H9 (cell line): ENCODE measurements around the gene NIN. TPM values are rescaled to one million over a fixed set of nuclear protein-coding genes. Genes with fewer than 3 reads are reported as not detected.
A peak's percentile ranks its signal among the peaks of the same experiment; 100 is the strongest.

Source experiments
- DNase-seq: peaks from one replicate; pipeline ENCODE4 v3.0.0-alpha.2; 2017
- H2AFZ ChIP-seq: one replicate; pipeline ENCODE4 v1.6.1; 2013; ENCODE audit warnings: mild to moderate bottlenecking, low read length, control low read depth, moderate library complexity
- H2AK5ac ChIP-seq: 2 replicates; pipeline ENCODE4 v1.6.1; 2013; ENCODE audit warnings: low read length, control low read depth, mixed read lengths; ENCODE audit not compliant: insufficient read length
- H2BK120ac ChIP-seq: one replicate; pipeline ENCODE4 v1.6.1; 2013; ENCODE audit warnings: low read depth, mild to moderate bottlenecking, low read length, control low read depth, inconsistent platforms; ENCODE audit not compliant: poor library complexity, severe bottlenecking
- H2BK12ac ChIP-seq: 2 replicates; pipeline ENCODE4 v1.6.1; 2013; ENCODE audit warnings: low read length, control low read depth, mixed read lengths, low read depth; ENCODE audit not compliant: insufficient read length
- H2BK15ac ChIP-seq: 2 replicates; pipeline ENCODE4 v1.6.1; 2013; ENCODE audit warnings: low read depth, low read length, control low read depth
- H2BK20ac ChIP-seq: one replicate; pipeline ENCODE4 v1.6.1; 2013; ENCODE audit warnings: low read depth, mild to moderate bottlenecking, low read length, control low read depth, inconsistent platforms; ENCODE audit not compliant: poor library complexity, severe bottlenecking
- H2BK5ac ChIP-seq: 2 replicates; pipeline ENCODE4 v1.6.1; 2013; ENCODE audit warnings: low read length, control low read depth, mixed read lengths; ENCODE audit not compliant: insufficient read length
- H3K14ac ChIP-seq: 2 replicates; pipeline ENCODE4 v1.6.1; 2013; ENCODE audit warnings: low read length, control low read depth; ENCODE audit not compliant: insufficient read depth
- H3K18ac ChIP-seq: 2 replicates; pipeline ENCODE4 v1.6.1; 2013; ENCODE audit warnings: low read depth, mild to moderate bottlenecking, mixed read lengths, low read length, control low read depth; ENCODE audit not compliant: insufficient read length
- H3K23ac ChIP-seq: 2 replicates; pipeline ENCODE4 v1.6.1; 2013; ENCODE audit warnings: low read length, control low read depth, mixed read lengths, low read depth; ENCODE audit not compliant: insufficient read length
- H3K23me2 ChIP-seq: 2 replicates; pipeline ENCODE4 v1.6.1; 2013; ENCODE audit warnings: low read depth, mild to moderate bottlenecking, mixed read lengths, low read length, control low read depth; ENCODE audit not compliant: insufficient read length, poor library complexity, severe bottlenecking
- H3K27ac ChIP-seq: 2 replicates; pipeline ENCODE4 v1.5.1; 2013; ENCODE audit warnings: low read length, control low read depth, mixed read lengths, low read depth; ENCODE audit not compliant: insufficient read length
- H3K27me3 ChIP-seq: 2 replicates; pipeline ENCODE4 v1.6.1; 2013; ENCODE audit warnings: low read length, control low read depth, inconsistent platforms; ENCODE audit not compliant: insufficient read depth
- H3K4ac ChIP-seq: 2 replicates; pipeline ENCODE4 v1.6.1; 2013; ENCODE audit warnings: low read depth, mild to moderate bottlenecking, control low read depth, inconsistent platforms, low read length, moderate library complexity
- H3K4me1 ChIP-seq: 2 replicates; pipeline ENCODE4 v1.6.1; 2013; ENCODE audit warnings: low read length, control low read depth, inconsistent platforms; ENCODE audit not compliant: insufficient read depth
- H3K4me2 ChIP-seq: 2 replicates; pipeline ENCODE4 v1.6.1; 2013; ENCODE audit warnings: low read length, control low read depth, mixed read lengths; ENCODE audit not compliant: insufficient read length, insufficient read depth
- H3K56ac ChIP-seq: 2 replicates; pipeline ENCODE4 v1.6.1; 2013; ENCODE audit warnings: low read depth, mild to moderate bottlenecking, mixed read lengths, low read length, control low read depth; ENCODE audit not compliant: insufficient read length
- H3K79me1 ChIP-seq: 2 replicates; pipeline ENCODE4 v1.6.1; 2013; ENCODE audit warnings: low read depth, mild to moderate bottlenecking, moderate library complexity, low read length, control low read depth, inconsistent platforms; ENCODE audit not compliant: insufficient read depth, poor library complexity, severe bottlenecking
- H3K79me2 ChIP-seq: 2 replicates; pipeline ENCODE4 v1.6.1; 2013; ENCODE audit warnings: low read length, control low read depth, inconsistent platforms; ENCODE audit not compliant: insufficient read depth
- H3K9ac ChIP-seq: 2 replicates; pipeline ENCODE4 v1.6.1; 2013; ENCODE audit warnings: low read length, control low read depth, mixed read lengths; ENCODE audit not compliant: insufficient read length; ENCODE audit errors: extremely low read depth
- H3K9me3 ChIP-seq: one replicate; pipeline ENCODE4 v1.6.1; 2013; ENCODE audit warnings: low read depth, low read length, inconsistent platforms; ENCODE audit not compliant: control insufficient read depth
- H3T11ph ChIP-seq: one replicate; pipeline ENCODE4 v1.6.1; 2013; ENCODE audit warnings: mild to moderate bottlenecking, low read length, control low read depth, inconsistent platforms
- H4K20me1 ChIP-seq: one replicate; pipeline ENCODE4 v1.6.1; 2013; ENCODE audit not compliant: control insufficient read depth, insufficient read length, insufficient read depth
- H4K5ac ChIP-seq: 2 replicates; pipeline ENCODE4 v1.6.1; 2013; ENCODE audit warnings: low read depth, mild to moderate bottlenecking, mixed read lengths, low read length, control low read depth; ENCODE audit not compliant: insufficient read length
- H4K8ac ChIP-seq: replicated peaks from 2 replicates; pipeline ENCODE4 v1.6.1; 2013; ENCODE audit warnings: low read length, control low read depth, mixed read lengths, low read depth; ENCODE audit not compliant: insufficient read length
- H4K91ac ChIP-seq: 2 replicates; pipeline ENCODE4 v1.6.1; 2013; ENCODE audit warnings: low read depth, mild to moderate bottlenecking, moderate library complexity, mixed read lengths, low read length, control low read depth; ENCODE audit not compliant: insufficient read length
- H3K27ac Mint-ChIP-seq, 3 experiments: 2 replicates in 2 of 3; 3 replicates in 1 of 3; pipeline ENCODE4 v1.8.0; 2020 to 2021; ENCODE audit warnings: mixed read lengths in 3 of 3, mild to moderate bottlenecking in 1 of 3, moderate library complexity in 1 of 3
- H3K27me3 Mint-ChIP-seq: 2 replicates; pipeline ENCODE4 v1.8.0; 2021; ENCODE audit warnings: low read depth, mild to moderate bottlenecking, moderate library complexity, mixed read lengths
- H3K36me3 Mint-ChIP-seq, 3 experiments: 2 replicates in 2 of 3; 3 replicates in 1 of 3; pipeline ENCODE4 v1.8.0; 2020 to 2021; ENCODE audit warnings: low read depth in 3 of 3, mixed read lengths in 3 of 3; ENCODE audit not compliant: insufficient read depth in 1 of 3
- H3K4me1 Mint-ChIP-seq, 2 experiments: 2 replicates each; pipeline ENCODE4 v1.8.0; 2020; ENCODE audit warnings: mixed read lengths in 2 of 2
- H3K4me3 Mint-ChIP-seq, 2 experiments: 2 replicates in 1 of 2; 3 replicates in 1 of 2; pipeline ENCODE4 v1.8.0; 2020 to 2021; ENCODE audit warnings: mild to moderate bottlenecking in 2 of 2, mixed read lengths in 2 of 2, moderate library complexity in 1 of 2
- H3K9me3 Mint-ChIP-seq, 2 experiments: 2 replicates in 1 of 2; 3 replicates in 1 of 2; pipeline ENCODE4 v1.8.0; 2020; ENCODE audit warnings: mild to moderate bottlenecking in 2 of 2, mixed read lengths in 2 of 2, moderate library complexity in 1 of 2
- whole genome bisulfite sequencing: extraction: QIAGEN DNeasy Blood & Tissue Kit; methylation state at CpG from one replicate; pipeline ENCODE4 v1.1.7; 2013; ENCODE audit warnings: missing lambda C conversion rate, low lambda C conversion rate, mixed read lengths; ENCODE audit not compliant: insufficient read length; ENCODE audit errors: extremely low coverage; 5-methylcytosine and 5-hydroxymethylcytosine counted together
- total RNA-seq: library from RNA; stranded (reverse); gene quantifications from 2 replicates; pipeline ENCODE4 v1.2.1, GENCODE V29; 2021
- TF ChIP-seq, protein P1 (sequence below): fragments of 200-600 bp; sonication (generic); conservative IDR thresholded peaks from 3 replicates; pipeline ENCODE4 v1.8.0; 2021; ENCODE audit warnings: antibody characterized with exemption, mild to moderate bottlenecking

Gene NIN
- total RNA-seq, 1 experiment from 2014 or later = 18.4 TPM

DNA sequence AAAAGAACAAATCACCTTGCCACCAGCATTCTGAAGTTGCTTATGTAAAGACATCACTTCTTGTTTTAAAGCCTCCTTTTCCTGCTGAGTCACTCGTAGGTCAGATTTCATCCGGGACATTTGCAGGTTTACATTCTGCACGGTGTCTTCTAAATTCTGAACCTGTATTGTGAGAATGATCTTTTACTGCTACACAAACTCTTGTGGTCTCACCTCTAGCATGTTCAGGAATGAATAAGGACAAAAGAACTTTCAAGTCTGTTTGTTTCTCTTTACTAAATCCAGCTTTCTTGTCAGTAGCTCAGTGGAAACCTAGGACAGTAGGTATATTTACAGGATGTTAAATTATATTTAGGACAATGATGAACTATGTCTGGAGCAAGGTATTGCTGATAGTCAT is 89.4 kb downstream of the NIN start:
- Histone ChIP-seq H3K27ac (no peak overlapping the region), H3K79me1 (no peaks in the 10 kb centered on the region), H3K9me3 (no peaks in the 10 kb centered on the region), H2AK5ac (no peak overlapping the region), H3K18ac (no peak overlapping the region), H3K9ac (no peak overlapping the region), H2AFZ (no peak overlapping the region), H4K91ac (no peak overlapping the region), H3K14ac (no peak overlapping the region), H3K79me2 (no peaks in the 10 kb centered on the region), H3K27me3 (no peaks in the 10 kb centered on the region), H2BK15ac (no peak overlapping the region), H3K23ac (no peak overlapping the region), H3K4me1 (no peaks in the 10 kb centered on the region; the same call in 1 of the 2 replicates), H3K4me2 (no peak overlapping the region), H2BK12ac (no peak overlapping the region), H3K4ac (no peak overlapping the region), H4K20me1 (no peaks in the 10 kb centered on the region), H4K8ac (no peak overlapping the region), H2BK20ac (no peak overlapping the region), H4K5ac (no peak overlapping the region), H3K23me2 (no peaks in the 10 kb centered on the region), H3T11ph (no peak overlapping the region), H3K56ac (no peak overlapping the region), H2BK120ac (no peak overlapping the region), H2BK5ac (no peak overlapping the region)
- peaks cover 12 to 29% (median 16%) of the 10 kb centered on the region in 3 experiments for H3K36me3 Mint-ChIP-seq
- no peak overlapping the region for H3K4me3 Mint-ChIP-seq
- peak overlapping the region in 2 of 3 experiments; percentile 9 to 79; a peak in 2 of 7 replicates for H3K27ac Mint-ChIP-seq
- no peak for DNase-seq
- no CpG with 5 or more reads among the region's 3 CpGs for WGBS
- no peaks in the 10 kb centered on the region for H3K27me3 Mint-ChIP-seq
- H3K4me1 Mint-ChIP-seq = peaks cover 0 to 4% of the 10 kb centered on the region in 2 experiments; a peak in 2 of 4 replicates
- TF ChIP-seq, protein P1, sequence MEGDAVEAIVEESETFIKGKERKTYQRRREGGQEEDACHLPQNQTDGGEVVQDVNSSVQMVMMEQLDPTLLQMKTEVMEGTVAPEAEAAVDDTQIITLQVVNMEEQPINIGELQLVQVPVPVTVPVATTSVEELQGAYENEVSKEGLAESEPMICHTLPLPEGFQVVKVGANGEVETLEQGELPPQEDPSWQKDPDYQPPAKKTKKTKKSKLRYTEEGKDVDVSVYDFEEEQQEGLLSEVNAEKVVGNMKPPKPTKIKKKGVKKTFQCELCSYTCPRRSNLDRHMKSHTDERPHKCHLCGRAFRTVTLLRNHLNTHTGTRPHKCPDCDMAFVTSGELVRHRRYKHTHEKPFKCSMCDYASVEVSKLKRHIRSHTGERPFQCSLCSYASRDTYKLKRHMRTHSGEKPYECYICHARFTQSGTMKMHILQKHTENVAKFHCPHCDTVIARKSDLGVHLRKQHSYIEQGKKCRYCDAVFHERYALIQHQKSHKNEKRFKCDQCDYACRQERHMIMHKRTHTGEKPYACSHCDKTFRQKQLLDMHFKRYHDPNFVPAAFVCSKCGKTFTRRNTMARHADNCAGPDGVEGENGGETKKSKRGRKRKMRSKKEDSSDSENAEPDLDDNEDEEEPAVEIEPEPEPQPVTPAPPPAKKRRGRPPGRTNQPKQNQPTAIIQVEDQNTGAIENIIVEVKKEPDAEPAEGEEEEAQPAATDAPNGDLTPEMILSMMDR = no peak
- H3K9me3 Mint-ChIP-seq = no peaks in the 10 kb centered on the region
